Activated CD4-positive, alpha-beta T cell treated with anti-CD3 and anti-CD28 coated beads, Interleukin-2, amount 50 U/mL, for 4 hours (primary cell): Measurements from ENCODE around the gene F8.
A peak's percentile ranks its signal among the peaks of the same experiment; 100 is the strongest.

Source experiments
- DNase-seq, 2 experiments: peaks; one replicate each; pipeline ENCODE4 v3.0.0-alpha.2; 2020

F8 gene

DNA sequence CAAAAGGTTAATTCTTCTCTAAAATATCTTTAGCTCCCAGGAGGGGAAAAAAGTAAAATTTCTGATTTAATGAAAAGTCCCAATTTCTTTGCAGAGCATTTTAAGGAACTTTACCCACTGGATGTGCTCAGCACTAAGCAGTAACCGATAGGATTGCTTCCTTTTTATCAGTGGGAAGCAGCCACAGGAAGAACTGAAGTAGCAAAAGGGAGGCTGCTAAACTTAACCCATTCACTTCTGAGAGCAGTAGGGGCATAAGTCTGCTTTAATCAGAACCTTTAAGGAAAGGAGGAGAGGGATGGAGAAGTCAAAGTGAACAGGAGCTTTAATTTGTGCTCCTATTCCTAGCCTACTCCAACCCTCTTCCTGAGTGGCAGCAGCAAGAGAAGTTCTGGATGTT is at the start of gene F8:
Gene F8 (minus strand): TSS at position 139 of the 400 bp plus-strand sequence. CDS start 171 bp downstream, outside the sequence.
- no peak for DNase-seq

DNA sequence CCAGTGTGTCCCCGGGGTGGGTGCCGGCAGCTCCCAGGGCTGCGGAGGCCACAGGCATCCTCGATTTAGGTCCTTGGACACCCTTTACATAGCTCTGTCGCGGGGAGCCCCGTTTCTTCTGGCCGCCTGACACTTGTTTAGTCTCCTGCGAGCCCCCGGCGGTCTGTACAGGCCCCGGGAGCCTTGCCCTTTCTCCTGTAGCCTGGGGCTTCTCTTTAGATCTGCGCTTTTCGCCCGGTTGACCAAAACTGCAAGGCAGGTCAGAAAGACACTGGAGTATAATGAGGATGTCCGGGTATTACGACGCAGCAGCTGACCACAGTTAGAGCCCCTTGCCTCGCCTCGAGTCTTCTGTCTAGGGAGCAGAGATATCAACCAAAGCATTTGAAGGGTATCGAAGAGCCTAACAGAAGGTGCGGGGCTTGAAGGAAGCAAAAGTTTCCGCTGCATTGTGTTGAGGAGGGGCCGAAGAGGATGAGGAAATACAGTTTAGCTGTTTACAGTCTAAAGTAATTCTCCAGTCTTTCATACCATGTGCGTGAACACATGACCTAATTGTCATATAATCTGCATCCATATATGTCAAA is 49.3 kb upstream of the F8 start:
- DNase-seq: no peak

DNA sequence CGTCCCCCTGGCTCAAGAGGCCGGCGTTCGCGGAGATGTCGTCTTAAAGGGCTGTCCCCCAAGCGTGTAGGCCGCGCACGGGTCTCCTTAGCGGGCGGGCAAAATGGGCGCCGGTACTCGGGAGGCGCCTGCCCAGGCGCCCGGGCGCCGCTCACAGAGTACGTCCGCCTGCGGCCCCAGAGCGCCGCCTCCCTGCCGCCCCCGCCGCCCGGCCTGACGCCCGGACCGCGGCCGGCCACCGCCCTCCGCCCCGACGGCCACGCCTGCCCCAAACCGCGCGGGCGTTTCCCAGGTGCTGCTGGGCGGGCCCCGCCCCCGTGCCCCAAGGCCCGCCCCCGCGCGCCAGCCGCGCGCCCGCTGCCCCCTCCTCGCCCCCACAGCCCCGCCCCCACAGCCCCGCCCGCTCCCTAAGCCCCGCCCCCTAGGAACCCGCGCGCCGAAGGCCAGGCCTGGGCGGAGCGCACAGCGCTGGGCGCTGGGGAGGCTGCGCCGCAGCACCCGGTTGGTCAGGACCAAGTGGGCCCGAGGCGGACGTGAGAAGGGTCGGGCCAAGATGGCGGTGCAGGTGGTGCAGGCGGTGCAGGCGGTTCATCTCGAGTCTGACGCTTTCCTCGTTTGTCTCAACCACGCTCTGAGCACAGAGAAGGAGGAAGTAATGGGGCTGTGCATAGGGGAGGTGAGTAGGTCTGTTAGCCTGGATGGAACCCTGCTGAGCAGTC is 48.6 kb upstream of the F8 start, which contains the start of the genes BRCC3, CMC4 and MTCP1:
Gene BRCC3 (plus strand): TSS at position 534 of the 719 bp plus-strand sequence. CDS start 20 bp downstream, at position 554.
Gene CMC4 (minus strand): TSS at position 162 of the 719 bp plus-strand sequence. CDS start 7,113 bp downstream, outside the sequence.
Gene MTCP1 (minus strand): TSS at position 162 of the 719 bp plus-strand sequence. CDS start 5,126 bp downstream, outside the sequence.
- peak; percentile 53 to 59 for DNase-seq

DNA sequence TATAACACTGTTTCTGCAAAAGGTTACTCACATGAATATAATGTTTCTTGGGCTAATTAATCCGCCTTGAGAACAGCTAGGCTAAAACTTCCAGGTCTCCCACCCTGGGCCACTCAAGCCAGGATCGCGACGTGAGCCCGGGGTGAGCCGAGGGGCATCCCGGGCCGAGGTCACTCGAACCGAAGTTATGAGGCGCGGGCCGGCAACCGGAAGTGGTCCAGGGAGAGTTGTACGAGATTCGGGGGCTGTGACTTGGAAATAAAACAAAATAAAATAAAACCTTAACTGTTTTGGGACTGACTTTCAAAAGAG is 48.1 kb upstream of the F8 start:
- DNase-seq: no peak

DNA sequence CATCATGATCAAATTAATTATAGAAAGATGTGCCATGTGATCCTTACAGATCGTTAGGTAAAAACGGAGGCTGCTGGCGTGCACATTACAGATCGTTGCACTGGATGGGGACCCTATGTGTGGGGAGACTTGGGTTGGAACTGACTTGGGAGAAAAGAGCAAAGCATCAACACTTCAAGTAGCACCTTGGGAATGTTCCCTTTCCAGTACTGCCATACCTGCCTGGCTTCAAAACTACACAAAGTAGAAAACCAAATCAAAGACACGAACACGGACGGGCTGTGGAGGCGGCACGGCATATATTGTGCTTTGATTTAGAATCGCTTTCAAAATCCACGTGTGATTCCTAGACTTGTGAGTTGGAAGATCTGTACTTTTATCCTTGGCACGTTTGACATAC is 47.5 kb upstream of the F8 start:
- no peak for DNase-seq

DNA sequence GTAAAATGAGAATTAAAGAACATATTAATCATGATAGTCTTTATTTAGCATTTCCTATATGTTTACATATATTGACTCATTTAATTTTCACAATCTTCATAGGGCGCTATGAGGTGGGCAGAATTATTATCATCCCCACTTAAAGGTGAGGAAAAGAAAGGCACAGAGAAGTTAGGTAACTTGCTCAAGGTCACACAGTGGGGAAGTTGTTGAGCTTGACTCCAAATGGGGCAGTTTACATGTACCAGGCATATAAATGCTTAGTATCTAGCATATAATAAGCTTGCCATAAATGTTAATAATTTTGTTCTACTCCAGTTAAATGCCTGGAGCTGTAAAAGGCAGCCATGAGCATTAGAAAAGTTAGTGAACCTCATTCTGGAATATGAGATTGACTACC is 46.9 kb upstream of the F8 start:
- no peak for DNase-seq

DNA sequence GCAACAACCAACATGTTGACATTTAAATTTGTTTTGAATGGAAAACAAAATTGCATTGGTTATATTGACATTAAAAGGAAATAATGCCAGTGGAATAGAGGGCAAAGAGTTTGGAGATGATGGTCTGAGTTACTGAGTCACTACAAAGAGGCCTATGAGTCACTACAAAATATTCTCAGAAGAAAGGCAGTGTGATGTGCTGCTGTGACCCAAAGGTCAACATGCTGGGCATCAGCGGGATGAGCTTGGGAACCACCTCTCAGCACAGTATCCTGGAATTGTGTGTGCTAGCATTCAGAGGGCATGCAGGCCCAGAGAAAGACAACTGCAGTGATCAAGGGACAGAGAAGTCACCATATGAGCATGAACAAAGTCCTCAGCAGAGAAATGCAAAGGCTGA is 45.6 kb upstream of the F8 start:
- no peak for DNase-seq

DNA sequence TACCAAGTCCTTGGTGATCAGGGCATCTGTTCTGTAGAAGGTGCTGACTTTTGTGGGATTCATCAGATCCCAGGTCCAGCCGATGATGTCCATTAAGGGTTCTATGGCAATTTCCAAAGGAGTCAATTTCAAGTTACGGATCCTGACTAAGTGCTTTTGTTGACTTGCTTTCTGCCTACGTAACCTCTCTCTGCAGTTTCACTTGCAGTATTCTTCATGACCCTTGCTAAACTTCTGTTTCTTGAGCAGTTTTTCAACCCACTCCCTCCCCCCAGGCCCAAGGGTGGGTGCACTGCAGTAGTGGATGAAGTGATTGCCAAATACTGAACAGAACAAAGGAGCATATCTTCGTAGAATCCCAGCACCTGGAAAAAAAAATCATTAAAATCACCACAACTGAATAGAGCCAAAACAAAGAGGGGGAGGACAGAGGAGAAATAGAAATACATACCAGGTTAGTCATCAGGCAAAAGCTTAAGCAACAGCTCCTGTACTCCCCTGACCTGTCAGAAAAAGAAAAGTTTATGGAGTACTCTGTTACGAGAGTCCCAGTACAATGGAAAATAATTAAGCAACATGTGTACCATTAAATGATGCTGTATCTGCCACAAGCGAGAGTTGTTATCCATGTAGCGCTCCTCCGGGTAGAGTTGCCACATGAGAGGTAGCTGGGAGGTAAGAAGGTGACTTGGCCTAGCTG is 42.7 kb upstream of the F8 start:
- DNase-seq: no peak

DNA sequence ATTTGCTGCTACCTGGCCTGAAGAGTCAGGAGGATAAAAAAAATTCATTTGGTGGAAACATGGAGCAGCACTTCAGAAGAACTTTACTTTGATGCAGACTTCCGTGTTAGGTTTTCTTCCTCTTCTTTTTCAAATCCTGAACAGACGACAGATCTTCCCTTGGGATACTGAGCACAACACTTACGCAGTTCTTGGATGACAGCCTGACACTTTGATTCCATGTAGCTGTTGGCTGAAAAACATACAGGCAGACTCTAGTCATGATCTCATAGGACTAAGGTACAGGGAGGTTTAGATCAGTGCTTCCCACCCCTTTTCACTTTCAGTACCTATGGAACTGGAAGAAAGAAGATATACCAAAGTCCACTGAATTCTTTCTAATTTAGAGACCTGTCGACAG is 39.2 kb upstream of the F8 start:
- no peak for DNase-seq

DNA sequence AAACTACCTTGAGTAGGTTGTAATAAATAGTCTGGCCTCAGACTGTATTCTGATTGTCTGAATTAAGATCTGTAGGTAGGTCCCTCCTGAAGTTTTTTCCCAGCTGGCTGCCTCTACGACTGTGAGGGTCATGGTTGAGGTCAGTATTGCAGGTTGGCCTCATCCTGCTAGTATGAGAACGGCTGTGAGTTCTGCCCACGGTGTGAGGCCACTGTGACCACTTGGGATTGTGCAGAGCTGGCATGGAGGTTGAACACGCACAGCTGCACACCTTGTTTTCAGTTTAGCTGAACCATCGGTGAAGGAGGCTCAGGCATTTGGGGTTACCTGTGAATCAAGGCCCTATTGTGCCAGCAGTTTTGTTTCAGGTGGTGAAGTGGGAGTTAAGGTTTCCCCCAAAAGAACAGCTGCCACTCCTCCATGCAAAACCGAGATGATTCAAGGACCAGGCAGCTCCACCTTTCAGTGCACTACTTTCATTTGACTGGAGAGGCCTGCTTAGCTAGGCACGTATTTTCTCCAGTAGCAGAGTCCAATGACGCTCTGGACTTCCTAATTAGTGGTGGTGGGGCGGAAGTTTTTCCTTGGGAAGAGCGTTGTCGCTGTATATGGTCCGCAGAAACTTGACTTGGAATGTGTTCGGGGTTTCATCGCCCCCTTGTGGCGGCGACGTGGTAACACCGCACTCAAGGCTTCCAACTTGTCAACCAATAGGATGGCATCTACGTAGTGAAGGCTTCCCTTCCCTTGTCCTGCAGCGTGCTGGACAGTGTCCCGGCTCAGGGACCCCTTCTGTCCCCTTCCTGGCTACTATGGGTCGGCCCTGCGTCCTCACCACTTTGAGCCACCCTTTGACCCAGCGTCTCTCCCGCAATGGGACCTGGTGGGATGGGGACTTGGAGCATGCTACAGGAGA is 34.6 kb upstream of the F8 start:
- DNase-seq: peak; percentile 22 to 26

DNA sequence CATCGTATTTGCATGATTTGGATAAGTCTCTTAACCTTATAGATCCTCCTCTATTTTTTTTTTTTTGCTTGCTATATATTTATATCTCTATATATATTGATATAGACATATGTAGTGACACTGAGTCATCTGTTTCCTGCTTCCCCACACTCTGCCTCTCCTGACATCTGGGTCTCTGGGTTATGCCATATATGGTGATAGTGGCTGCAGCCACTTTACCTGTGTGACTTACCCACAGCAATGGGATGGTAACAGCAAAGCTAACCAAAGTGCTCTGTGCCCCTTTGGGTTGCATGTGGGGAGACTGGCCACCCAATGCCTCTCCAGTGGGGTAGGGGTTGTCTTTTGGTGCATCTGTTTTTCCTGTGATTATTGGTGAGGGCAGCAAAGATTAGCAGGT is 33.9 kb upstream of the F8 start:
- DNase-seq: no peak

DNA sequence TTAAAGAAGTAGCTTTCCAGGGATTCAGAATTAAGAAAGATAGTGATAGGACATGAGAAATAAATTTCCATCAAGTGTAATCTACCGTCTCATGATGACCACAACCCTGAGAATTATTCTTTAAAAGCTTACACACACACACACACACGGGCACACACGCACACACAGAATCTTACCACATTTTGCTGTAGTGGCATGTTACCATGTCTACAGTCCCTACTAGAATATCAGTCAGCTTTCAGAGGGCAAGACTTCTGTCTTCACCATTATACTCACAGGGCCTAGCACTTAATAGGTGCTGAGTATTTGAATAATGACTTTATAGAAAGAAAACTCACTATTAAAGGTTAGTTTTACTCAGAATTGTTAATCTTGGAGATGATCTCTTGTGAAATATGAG is 33.0 kb upstream of the F8 start:
- DNase-seq: no peak

DNA sequence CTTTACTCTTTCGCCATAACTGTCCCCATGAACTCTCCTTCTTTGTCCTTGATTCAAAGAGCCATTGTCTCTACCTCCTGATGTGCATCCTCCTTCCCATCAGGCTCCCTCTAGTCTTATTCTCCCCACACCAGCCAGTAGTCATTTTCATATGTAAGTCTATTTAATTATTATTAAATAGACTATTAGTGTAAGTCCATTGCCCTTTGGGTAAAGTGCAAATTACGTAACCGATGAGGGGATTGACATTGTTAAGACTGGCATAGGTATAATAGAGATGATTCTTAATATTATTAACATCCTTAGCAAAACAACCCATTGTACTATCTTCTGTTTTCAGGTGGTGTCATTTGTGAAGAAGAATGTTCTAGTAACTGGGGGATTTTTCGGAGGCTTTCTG is 31.7 kb upstream of the F8 start:
- DNase-seq: no peak

DNA sequence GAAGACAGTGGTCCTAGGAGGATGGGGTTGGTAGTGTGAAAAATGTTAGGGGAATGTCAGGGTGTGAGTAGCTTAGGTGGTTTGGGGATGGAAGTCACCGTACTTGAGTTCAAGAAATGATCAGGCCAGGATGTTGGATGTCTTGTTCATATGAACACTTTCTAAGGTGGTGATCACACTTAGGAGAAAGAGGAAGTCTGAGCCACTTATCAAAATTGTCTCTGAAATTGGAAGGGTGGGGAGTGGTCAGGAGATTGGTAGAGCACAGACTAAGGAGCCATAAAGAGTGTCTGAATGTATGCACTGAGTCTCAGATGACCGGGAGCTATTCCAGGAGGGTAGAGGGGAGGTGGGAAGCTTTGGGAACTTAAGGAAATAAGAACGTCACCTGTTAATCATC is 31.1 kb upstream of the F8 start:
- DNase-seq: no peak

DNA sequence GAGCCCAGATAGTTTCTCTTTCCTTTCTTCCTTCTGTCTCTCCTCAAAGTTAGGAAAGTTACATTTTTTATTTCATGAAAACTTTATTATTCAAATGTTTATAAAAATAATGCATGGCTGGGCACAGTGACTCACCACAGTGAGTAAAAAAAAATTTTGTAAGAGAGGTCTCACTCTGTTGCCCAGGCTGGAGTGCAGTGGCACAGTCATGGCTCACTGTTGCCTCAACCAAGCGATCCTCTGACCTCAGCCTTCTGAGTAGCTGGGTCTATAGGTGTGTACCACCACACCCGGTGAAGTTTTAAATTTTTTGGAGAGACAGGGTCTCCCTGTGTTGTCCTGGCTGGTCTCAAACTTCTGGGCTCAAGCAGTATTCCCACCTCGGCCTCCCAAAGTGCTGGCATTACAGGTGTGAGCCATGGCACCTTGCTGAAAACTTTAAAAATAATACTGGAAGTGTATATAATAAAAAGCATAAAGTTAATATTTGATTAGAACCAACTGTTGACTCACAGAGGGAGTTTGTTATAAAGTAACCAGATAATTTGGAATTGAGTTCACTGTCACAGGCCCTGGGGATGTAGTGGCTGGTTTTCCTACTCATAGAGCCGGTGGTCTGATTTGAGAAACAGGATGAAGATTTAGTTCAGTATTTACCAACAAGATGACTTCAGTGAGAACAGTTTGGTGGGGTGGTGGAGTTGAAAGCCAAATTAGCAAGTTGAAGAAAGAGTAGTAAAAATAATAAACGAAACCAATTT is 30.4 kb upstream of the F8 start:
- DNase-seq: no peak

DNA sequence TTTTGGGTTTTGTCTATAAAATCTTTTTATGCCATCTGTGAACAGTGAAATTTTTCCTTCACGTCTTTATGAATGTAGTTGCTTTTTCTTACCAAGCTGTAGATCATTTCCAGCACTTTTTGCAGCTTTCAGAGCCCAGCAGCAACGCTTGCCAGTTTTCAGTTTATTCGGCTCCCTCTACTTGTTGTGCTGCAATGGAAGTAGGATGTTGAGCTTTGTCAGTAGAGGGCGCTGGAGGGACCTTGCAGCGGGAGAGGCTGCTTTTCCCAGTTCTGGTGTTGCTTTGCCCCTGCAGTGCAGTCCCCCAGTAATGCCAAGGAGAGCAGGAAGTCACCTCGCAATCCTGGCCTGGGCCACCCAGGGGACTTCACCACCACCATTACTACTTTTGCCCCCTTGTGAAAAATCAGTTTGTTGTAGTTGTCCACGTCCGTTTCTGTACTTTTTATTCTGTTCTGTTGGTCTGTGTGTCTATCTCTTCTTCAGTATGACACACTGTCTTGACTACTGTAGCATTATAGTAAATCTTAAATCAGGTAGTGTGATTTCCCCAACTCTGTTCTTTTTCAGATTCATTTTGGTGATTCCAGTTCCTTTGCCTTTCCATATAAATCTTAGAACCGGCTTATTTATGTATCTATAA is 26.6 kb upstream of the F8 start:
- DNase-seq: peak; percentile 23

DNA sequence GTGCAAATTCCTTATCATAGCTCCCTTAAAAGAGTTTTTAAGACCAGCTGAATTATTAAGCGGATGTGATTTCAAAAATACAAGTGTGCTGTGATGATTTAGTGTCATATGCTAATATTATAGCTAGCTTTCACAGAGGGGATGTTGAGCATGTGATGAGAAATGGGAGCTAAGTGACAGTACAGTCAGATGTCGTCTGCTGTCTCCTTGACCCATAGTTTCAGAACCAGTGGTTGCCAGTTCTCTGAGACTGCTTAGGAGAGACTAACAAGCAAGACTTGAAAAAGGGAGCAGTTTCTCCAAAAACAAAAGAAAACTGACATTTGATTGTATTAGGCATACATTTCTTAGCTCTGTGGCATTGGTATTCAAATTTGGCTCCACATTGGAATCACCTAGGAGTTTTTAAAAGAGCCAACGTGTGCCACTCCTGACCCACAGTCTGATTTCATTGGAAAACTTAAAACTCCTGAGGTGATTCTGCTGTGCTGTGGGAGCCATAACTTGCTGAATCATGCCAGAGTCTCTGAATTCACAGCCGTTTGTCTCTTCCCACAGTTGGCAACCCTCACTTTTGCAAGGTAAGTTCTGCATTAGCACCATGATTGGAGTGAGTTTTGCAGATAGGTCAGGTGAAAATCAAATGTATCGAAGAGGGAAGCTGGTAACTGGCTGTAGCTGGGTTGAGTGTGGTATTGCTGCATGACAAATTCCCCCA is 24.4 kb upstream of the F8 start:
- DNase-seq: no peak

DNA sequence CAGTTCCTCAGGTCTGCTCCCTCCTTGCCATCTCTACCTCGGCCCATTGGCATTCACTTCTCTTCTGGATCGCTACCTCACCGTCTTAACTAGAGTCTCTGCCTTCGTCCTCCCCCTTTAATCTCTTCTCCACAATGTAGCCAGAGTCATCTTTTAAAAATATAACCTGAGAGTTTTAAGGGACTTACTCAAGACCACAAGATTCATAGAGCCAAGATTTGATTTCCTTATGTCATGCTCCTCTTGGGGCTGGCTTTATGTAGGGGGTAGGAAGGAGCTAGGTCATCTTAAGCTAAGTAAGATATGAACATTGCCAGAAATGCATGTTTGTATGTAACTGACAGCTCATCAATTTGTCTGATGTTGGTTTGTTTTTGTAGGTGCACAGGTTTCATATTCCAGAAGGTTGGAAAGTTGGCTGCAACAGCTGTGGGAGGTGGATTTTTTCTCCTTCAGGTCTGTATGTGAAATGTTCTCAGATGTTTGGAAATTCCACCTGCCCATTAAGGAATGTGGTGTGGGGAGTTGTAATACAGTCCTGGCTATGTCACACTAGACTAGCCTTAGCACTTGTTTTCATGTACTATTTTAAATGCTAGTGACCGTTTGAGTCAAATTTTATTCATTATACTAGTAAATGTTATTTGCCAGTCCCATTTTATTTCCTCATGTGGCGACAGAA is 23.7 kb upstream of the F8 start:
- DNase-seq: no peak

DNA sequence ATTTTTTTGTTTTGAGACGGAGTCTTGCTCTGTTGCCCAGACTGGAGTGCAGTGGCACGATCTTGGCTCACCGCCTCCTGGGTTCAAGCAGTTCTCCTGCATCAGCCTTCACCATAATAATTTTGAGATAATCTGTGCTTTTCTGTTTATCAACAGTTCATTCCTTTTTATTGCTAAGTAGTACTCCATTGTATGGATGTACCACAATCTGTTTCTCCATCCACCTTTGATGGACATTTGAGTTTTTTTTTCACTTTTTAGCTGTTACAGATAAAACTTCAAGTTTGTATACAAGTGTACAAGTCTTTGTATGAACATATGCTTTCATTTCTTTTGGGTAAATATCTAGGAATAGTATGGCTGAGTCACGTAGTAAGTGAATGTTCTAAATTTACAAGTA is 13.2 kb upstream of the F8 start:
- no peak for DNase-seq

DNA sequence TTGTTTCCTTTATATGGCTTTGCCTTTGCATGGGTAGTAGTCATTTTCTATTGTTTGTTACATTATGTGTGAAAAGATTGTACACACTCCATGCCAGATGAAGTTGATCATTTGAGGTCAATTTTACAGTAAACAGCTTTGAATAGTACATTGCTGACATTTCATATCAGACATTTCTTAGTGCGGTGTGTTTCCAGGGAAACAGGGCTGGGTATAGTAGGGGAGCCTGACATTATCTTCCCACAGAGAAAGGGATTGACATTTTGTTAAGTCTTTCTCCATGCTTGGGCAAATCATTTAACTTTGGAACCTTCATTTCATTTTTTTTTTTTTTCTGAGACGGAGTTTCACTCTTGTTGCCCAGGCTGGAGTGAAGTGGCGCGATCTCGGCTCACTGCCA is 9.1 kb upstream of the F8 start:
- no peak for DNase-seq
